Mammary epithelial cell (primary cell): Measurements from ENCODE around the gene ROM1.

Source experiments
- CTCF ChIP-seq, 2 donors: IDR thresholded peaks in 1 of 2; conservative IDR thresholded peaks in 1 of 2; 2 replicates each; pipeline ENCODE4 v1.5.1; 2011 to 2012; ENCODE audit warnings: inconsistent platforms in 2 of 2, low read length in 2 of 2, mild to moderate bottlenecking in 2 of 2, control low read depth in 1 of 2, low read depth in 1 of 2; ENCODE audit not compliant: insufficient read depth in 1 of 2; ENCODE audit errors: extremely low read depth in 1 of 2
- EZH2 ChIP-seq: IDR thresholded peaks from 2 replicates; pipeline ENCODE4 v1.6.1; 2012; ENCODE audit warnings: low read length, inconsistent platforms, borderline replicate concordance

DNA sequence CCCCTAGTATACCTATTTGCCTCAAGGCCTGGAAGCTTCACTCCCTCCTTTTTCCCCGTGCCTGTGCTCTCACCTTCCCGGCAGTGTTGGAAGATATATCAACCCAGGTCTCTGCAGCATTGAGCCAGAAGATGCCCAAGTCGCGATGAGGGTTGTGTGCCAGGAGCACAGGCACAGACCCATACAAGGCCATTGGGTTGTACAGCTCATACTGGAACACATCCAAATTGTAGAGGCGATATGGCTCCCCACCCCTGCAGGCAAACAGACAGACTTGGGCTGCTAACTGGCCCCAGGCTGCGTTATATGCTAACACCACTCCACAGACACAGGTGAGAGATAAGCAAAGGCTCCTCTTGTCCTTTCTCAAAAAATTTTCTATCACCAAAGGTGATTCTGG, 19.4 kb downstream of the ROM1 start:
- no peak for TF ChIP-seq CTCF (conservative IDR thresholded peaks at IDR 0.05 in 1 of 2, IDR thresholded peaks at IDR 0.05 in 1 of 2; ENCODE audit: extremely low read depth in 1 of 2, insufficient read depth in 1 of 2, low read depth in 1 of 2, low read length in 2 of 2)
- no peak for TF ChIP-seq EZH2
